Testis (tissue), 2 donors: ENCODE data around the gene ESPNL.

ENCODE experiments used
- POLR2A ChIP-seq: fragments of 450-650 bp; IDR thresholded peaks from one replicate; pipeline ENCODE4 v1.6.1; 2017; ENCODE audit warnings: antibody characterized with exemption, mild to moderate bottlenecking, moderate library complexity
- TF ChIP-seq, protein P1 (sequence below), 3 experiments: fragments of 450-650 bp in 2 of 3; fragments of 200-600 bp in 1 of 3; sonication (generic) in 1 of 3; IDR thresholded peaks; one replicate each; pipeline ENCODE4 v1.5.1; 2016 to 2019; ENCODE audit warnings: antibody characterized with exemption in 3 of 3, mild to moderate bottlenecking in 2 of 3, moderate library complexity in 1 of 3

DNA sequence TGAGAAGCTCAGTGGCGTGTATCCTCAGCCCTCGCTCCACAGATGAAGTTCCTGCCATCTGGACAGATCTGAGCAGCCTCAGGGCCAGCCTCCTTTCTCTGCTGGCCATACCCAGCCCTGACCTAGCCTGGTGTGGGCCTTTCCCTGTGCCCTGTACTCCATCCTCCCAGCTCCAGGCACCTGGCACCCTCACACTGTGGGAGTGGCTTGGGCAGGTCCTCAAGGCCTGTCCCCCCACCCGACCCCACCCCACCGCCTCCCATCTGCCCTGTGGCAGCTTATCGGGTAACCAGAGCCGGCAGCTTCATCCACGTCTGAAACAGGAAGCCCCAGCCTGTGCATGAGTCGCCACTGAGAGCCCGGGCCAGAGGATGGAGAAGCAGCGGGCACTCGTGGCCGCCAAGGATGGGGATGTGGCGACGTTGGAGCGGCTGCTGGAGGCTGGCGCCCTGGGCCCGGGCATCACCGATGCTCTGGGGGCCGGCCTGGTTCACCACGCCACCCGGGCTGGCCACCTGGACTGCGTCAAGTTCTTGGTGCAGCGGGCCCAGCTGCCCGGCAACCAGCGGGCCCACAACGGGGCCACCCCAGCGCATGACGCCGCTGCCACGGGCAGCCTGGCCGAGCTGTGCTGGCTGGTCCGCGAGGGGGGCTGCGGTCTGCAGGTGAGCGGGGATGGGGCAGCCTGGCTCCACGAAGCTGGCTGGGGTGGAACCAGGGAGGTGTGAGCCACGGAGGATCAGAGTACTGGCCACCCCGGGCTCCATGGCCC is at the start of gene ESPNL:
- no peak for TF ChIP-seq POLR2A
- TF ChIP-seq, protein P1, sequence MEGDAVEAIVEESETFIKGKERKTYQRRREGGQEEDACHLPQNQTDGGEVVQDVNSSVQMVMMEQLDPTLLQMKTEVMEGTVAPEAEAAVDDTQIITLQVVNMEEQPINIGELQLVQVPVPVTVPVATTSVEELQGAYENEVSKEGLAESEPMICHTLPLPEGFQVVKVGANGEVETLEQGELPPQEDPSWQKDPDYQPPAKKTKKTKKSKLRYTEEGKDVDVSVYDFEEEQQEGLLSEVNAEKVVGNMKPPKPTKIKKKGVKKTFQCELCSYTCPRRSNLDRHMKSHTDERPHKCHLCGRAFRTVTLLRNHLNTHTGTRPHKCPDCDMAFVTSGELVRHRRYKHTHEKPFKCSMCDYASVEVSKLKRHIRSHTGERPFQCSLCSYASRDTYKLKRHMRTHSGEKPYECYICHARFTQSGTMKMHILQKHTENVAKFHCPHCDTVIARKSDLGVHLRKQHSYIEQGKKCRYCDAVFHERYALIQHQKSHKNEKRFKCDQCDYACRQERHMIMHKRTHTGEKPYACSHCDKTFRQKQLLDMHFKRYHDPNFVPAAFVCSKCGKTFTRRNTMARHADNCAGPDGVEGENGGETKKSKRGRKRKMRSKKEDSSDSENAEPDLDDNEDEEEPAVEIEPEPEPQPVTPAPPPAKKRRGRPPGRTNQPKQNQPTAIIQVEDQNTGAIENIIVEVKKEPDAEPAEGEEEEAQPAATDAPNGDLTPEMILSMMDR (IDR thresholded peaks at IDR 0.05): no peak
